GM08714 (cell line): ENCODE measurements around the gene PPP1R16B.
"Not testable (repeated sequence)": the region's sequence is repeated elsewhere in the genome, so short reads cannot be mapped to it uniquely, and the experiment has no call there.

ENCODE experiments used
- H3K4me3 ChIP-seq: fragments of 200-500 bp; sonication (Bioruptor generic); 2 replicates; pipeline ENCODE4 v1.5.1; 2014; ENCODE audit warnings: mild to moderate bottlenecking, low read length, inconsistent platforms
- ZNF274 ChIP-seq: IDR thresholded peaks from 2 replicates; pipeline ENCODE4 v1.6.1; 2012; ENCODE audit warnings: mild to moderate bottlenecking, low read depth, low read length

PPP1R16B gene

GRCh38 chr20:38805958-38806854 lies 709 bp downstream of the PPP1R16B start:
- TF ChIP-seq ZNF274 = no peak
- H3K4me3 ChIP-seq = peak overlapping the region; percentile 81

- H3K4me3 ChIP-seq = peak overlapping the region; percentile 81
- no peak for TF ChIP-seq ZNF274
Measured at GRCh38 chr20:38806855-38807655, 1.6 kb downstream of the PPP1R16B start.

- H3K4me3 ChIP-seq = no peak overlapping the region; the same call in 1 of the 2 replicates
- TF ChIP-seq ZNF274 = no peak
Measured at GRCh38 chr20:38809942-38810341, 4.4 kb downstream of the PPP1R16B start.

GRCh38 chr20:38810926-38811630 lies 5.6 kb downstream of the PPP1R16B start:
- TF ChIP-seq ZNF274 = no peak
- H3K4me3 ChIP-seq = no peak overlapping the region; the same call in 1 of the 2 replicates

GRCh38 chr20:38811769-38812168 lies 6.3 kb downstream of the PPP1R16B start:
- no peak for TF ChIP-seq ZNF274
- no peak overlapping the region; the same call in 1 of the 2 replicates for H3K4me3 ChIP-seq

GRCh38 chr20:38812182-38812581 lies 6.7 kb downstream of the PPP1R16B start:
- no peak for TF ChIP-seq ZNF274
- no peak overlapping the region; the same call in 1 of the 2 replicates for H3K4me3 ChIP-seq

DNA sequence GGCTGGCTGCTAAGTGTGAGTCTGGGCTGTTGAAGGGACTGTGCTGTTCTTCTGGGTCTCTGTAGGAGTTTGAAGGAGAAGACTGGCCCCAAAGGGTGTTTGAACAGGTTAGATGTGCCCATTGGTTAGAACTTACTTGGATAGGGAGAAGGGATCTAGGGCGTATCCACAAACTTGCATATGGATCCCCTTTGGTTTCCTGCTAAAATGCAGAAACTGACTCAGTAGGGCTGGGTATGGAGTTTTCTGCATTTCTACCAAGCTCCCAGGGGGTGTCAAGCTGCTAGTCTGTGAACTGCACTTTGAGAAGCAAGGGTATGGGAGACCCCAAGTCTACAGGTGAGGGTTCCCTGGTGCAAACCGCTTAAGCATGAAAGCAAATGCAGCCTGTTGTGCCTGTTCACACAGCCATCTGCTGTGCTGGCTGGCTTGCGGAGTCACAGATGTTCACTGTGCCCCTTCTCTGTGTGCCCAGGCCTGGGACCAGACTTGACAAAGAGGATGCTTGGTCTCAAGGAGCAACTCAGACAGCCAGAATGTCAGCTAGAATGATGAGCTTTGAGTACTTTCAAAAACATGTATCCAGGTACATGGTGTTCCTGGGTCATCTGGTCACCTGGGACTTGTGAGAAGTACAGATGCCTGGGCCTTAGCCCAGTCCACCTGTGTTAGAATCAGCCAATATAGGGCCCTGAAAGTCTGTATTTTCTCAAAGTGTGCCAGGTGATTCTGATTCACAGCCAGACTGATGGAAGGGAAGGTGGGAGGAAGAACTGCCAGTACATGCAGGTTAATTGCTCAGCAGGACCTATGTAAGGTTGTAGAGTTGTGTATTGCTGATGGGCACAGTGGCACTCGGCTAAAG lies 7.4 kb downstream of the PPP1R16B start:
- no peak overlapping the region for H3K4me3 ChIP-seq

GRCh38 chr20:38813574-38813962 lies 8.1 kb downstream of the PPP1R16B start:
- not testable (repeated sequence) for H3K4me3 ChIP-seq

More for the DNA sequence above, 7.4 kb downstream of the PPP1R16B start:
- no peak for TF ChIP-seq ZNF274

DNA sequence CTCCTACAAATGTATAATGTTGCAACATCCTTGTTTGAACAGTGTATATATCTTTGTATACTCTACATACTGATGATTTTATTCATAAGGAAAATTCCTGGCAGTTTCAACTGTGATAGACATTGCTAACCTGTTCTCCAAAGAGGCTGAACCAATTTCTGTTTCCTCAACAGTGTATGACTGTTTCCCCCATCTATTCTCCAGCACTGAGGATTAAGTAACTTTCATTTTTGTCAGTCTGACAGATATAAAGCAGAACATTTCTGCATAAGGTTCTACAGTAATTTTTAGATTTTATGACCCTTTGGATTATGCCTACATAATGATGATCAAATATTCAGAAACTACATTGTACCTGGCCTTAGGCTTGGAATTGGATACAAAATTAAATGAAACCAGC lies 9.9 kb downstream of the PPP1R16B start:
- TF ChIP-seq ZNF274 = no peak

DNA sequence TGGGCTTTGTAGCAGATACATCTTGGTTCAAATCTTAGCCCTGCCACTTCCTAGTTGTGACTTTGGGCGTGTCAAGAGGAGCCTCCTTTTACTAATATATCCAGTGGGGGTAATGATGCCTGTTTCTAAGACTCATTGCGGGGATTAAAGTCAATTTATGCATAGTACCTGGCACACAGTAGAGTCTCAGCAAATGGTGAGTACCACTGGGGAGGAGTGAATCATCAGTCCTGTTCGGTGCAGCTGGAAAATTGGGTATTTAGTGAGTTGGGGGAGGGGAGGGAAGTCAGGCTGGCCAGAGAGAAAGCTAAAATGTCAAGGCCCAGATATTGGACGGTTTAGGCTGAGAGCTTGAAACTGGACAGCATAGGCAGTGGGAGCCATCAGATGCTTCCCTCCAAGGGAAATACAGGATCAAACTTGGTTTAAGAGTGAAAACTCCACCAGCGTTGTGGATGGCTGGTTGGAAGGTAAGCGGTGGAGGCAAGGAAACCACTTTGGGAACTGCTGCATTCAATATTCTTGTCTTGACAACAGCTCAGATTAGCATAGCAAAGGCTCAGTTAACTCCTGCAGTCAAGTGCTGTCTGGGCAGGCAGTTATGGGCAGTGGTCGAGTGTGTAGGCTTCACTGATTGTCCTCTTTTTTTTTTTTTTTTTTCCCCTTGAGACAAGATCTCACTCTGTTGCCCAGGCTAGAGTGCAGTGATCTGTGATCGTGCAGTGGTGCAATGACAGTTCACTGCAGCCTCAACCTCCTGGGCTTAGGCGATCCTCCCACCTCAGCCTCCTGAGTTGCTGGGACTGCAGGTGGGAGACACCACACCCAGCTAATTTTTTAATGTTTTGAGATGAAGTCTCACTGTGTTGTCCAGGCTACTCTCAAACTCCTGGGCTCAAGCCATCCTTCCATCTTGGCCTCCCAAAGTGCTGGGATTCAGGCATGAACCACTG lies 12.9 kb downstream of the PPP1R16B start:
- H3K4me3 ChIP-seq = no peak overlapping the region
- TF ChIP-seq ZNF274 = no peak

More for the DNA sequence above, 9.9 kb downstream of the PPP1R16B start:
- no peak overlapping the region for H3K4me3 ChIP-seq

GRCh38 chr20:38825571-38825900 lies 20.0 kb downstream of the PPP1R16B start:
- no peak for TF ChIP-seq ZNF274
- no peak overlapping the region for H3K4me3 ChIP-seq

DNA sequence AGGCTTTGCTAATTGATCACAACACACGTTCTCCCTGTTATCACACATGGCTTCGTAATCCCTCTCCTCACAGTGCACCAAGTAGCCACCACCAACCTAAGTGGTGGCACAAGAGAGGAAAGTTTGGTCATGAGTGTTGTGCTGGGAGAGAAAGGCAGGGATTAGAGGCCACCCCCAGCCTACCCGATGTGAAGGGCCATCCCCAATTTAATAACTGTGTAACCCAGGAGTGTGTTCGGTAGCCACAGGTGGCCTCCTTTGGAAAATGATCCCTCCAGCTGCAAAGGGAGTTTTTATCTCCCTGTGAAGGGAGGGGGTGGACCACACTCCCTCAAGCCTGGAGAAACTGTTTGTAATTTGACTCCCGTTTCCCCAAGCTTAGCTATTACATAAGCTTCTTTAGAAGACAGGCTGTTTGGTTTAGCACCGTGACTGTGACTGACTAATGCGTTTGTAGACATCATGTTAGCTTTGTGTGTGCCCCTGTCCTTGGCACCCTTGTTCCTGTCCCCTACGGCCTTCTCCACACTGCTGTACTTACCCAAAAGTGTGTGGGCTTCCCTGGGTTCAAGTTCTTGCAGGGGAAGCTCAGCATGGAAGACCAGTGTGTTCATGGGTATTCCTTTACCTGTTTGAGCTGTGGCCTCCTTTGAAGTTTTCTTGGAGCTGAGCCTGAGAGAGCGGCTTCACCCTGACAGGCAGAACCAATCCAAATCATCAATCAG lies 20.6 kb downstream of the PPP1R16B start:
- H3K4me3 ChIP-seq = no peak overlapping the region

More for the DNA sequence above, 20.6 kb downstream of the PPP1R16B start:
- TF ChIP-seq ZNF274 = no peak
